Tibial artery (tissue), 4 donors: ENCODE measurements around the gene LY6G6F.
"Not testable (repeated sequence)": the region's sequence is repeated elsewhere in the genome, so short reads cannot be mapped to it uniquely, and the experiment has no call there.

Source experiments
- DNase-seq, 2 donors: peaks; one replicate each; pipeline ENCODE4 v3.0.0-alpha.2; 2019
- H3K27ac ChIP-seq, 2 donors: fragments of 200-600 bp; sonication (generic) in 1 of 2; 1 replicate in 1 of 2; 2 replicates in 1 of 2; pipeline ENCODE4 v1.5.1; 2018 to 2019; ENCODE audit warnings: mild to moderate bottlenecking in 1 of 2
- H3K27me3 ChIP-seq, 2 donors: fragments of 200-600 bp; sonication (generic) in 1 of 2; one replicate each; pipeline versions ENCODE4 v1.5.1 to v1.6.0; 2016 to 2019
- H3K36me3 ChIP-seq, 3 donors: fragments of 200-600 bp; sonication (generic) in 2 of 3; one replicate each; pipeline ENCODE4 v1.5.1; 2016 to 2019; ENCODE audit warnings: mild to moderate bottlenecking in 2 of 3
- H3K4me1 ChIP-seq, 4 donors: fragments of 200-600 bp; sonication (generic) in 2 of 4; 1 replicate in 3 of 4; 2 replicates in 1 of 4; pipeline ENCODE4 v1.5.1; 2016 to 2019
- H3K4me3 ChIP-seq, 2 donors: fragments of 200-600 bp; sonication (generic) in 1 of 2; 1 replicate in 1 of 2; 2 replicates in 1 of 2; pipeline ENCODE4 v1.5.1; 2018 to 2019; ENCODE audit warnings: mild to moderate bottlenecking in 2 of 2
- H3K9me3 ChIP-seq, 3 donors: fragments of 200-600 bp; sonication (generic) in 1 of 3; one replicate each; pipeline ENCODE4 v1.5.1; 2016 to 2019
- intact Hi-C: fragments of 100-400 bp; cut with DNase I; formaldehyde crosslinking; loops from one replicate; pipeline ENCODE4 v1.15.0; 2023; ENCODE audit warnings: low total_unique reads
- TF ChIP-seq, protein P1 (sequence below), 2 experiments: fragments of 200-600 bp in 1 of 2; fragments of 450-650 bp in 1 of 2; IDR thresholded peaks; one replicate each; pipeline ENCODE4 v1.5.1; 2017 to 2019; ENCODE audit warnings: antibody characterized with exemption in 2 of 2, mild to moderate bottlenecking in 1 of 2, moderate library complexity in 1 of 2

The LY6G6F gene

DNA sequence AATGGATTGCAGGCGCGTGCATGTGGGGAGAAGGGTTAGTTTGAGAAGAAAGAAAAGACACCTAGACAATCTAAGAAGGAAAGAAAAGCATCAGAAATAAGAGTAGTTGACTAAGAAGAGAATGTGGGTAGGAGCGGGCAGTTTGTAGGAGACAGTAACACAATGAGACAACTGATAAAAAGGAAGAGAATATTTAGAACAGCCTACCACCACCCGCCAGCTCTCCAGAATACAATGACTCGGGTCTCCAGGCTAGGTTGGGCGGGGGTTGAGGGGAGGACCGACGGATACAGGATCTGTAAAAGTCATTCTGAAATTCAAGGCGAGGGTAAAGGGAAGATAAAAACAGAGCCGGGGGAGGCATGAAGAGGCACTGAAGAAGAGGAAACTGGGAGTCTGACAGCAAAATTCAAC lies 4.3 kb upstream of the LY6G6F start:
- peaks cover 0 to 27% (median 4%) of the 10 kb centered on the region in 3 donors for H3K36me3 ChIP-seq
- intact Hi-C loops, result loop anchor here (5.0 kb wide), 1 partner anchor 35 kb away; the partner anchor contains the start of gene CLIC1
- peak overlapping the region; percentile 94 to 99 for H3K27ac ChIP-seq
- no peak for DNase-seq
- peaks cover 6 to 27% (median 23%) of the 10 kb centered on the region in 4 donors for H3K4me1 ChIP-seq
- H3K9me3 ChIP-seq, result no peaks in the 10 kb centered on the region
- TF ChIP-seq, protein P1, sequence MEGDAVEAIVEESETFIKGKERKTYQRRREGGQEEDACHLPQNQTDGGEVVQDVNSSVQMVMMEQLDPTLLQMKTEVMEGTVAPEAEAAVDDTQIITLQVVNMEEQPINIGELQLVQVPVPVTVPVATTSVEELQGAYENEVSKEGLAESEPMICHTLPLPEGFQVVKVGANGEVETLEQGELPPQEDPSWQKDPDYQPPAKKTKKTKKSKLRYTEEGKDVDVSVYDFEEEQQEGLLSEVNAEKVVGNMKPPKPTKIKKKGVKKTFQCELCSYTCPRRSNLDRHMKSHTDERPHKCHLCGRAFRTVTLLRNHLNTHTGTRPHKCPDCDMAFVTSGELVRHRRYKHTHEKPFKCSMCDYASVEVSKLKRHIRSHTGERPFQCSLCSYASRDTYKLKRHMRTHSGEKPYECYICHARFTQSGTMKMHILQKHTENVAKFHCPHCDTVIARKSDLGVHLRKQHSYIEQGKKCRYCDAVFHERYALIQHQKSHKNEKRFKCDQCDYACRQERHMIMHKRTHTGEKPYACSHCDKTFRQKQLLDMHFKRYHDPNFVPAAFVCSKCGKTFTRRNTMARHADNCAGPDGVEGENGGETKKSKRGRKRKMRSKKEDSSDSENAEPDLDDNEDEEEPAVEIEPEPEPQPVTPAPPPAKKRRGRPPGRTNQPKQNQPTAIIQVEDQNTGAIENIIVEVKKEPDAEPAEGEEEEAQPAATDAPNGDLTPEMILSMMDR (IDR thresholded peaks at IDR 0.05), result no peak
- no peaks in the 10 kb centered on the region for H3K27me3 ChIP-seq
- peak overlapping the region; percentile 79 to 95 for H3K4me3 ChIP-seq

DNA sequence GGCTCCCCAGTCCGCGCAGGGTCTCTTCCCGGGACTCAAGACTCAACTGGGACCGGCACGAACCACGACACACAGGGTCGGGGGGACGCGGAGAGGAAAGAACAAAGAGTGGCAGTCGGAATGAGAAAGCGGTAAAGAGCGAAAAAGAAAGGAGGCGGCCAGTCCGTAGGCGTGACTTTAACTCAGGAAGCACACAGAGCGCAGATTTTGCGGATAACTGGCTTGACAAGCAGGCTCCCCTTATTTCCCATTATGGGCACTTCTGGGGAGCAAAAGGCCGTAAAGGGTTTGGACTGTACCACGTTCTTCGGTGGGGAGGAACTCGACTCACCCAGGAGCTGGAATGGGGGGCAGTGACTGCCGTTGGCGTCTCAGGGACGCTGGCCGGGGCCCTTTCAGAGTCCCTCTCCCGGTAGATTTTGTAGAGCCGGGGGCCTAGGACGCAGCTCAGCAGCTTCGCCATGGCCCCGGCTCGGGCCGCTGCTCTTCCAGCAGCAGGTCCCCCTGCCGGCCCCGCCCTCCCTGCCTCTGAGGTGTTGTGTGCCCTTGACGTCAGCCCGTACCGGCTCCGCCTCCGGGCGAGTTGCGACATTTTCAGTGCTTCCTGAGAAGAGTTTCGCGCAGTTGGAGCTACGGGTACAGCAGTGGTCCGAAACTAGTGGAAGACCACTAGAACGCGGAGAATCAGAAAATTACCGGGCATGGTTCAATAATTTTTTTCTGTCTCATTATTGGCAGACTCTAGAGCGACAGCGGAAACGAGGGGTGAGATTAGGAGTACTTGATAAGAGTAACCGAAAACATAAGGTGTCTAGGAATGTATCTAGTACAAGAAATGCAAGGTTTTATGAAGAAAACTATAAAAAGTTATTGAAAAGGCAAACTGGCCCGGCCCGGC lies 3.6 kb upstream of the LY6G6F start, which contains the start of gene ABHD16A:
ABHD16A (minus strand) TSS at position 506 of the 898 bp plus-strand sequence; CDS start at position 463, 43 bp downstream.
- no peaks in the 10 kb centered on the region for H3K9me3 ChIP-seq
- intact Hi-C loops, result loop anchor here (5.0 kb wide), 1 partner anchor 34 kb away; the partner anchor contains the start of gene CLIC1
- DNase-seq, result peak; percentile 99 to 100
- peaks cover 0 to 20% (median 4%) of the 10 kb centered on the region in 3 donors for H3K36me3 ChIP-seq
- H3K27me3 ChIP-seq, result no peaks in the 10 kb centered on the region
- TF ChIP-seq, protein P1 (IDR thresholded peaks at IDR 0.05), result peak in 1 of 2 experiments; percentile 15
- peak within 1 kb of the TSS; percentile 94 to 99 for H3K27ac ChIP-seq
- peaks cover 6 to 27% (median 23%) of the 10 kb centered on the region in 4 donors for H3K4me1 ChIP-seq
- peak within 1 kb of the TSS; percentile 79 to 95 for H3K4me3 ChIP-seq

DNA sequence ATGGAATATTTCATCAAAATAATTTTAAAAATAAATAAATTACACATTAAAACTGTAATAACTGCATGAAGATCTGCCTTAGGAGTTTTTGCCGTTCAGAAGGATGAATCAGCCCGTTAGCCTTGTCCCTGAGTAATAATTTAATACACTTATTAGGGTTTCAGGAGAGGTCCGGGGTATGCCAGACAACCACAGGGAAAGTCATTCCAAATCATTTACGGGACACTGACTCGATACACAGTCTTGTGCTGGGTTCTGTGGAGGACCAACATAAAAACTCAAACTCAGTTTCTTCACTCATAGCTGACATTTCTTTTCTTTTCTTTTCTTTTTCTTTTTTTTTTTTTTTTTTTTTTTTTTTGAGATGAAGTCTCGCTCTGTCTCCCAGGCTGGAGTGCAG lies 735 bp upstream of the LY6G6F start:
- Histone ChIP-seq H3K4me1 (peaks cover 6 to 22% (median 19%) of the 10 kb centered on the region in 4 donors), H3K27me3 (peaks cover 0 to 13% of the 10 kb centered on the region in 2 donors), H3K9me3 (no peaks in the 10 kb centered on the region), H3K4me3 (no peak overlapping the region), H3K36me3 (no peaks in the 10 kb centered on the region), H3K27ac (no peak overlapping the region)
- TF ChIP-seq, protein P1 (IDR thresholded peaks at IDR 0.05), result no peak
- no peak for DNase-seq
- intact Hi-C loops, result no loop called here

DNA sequence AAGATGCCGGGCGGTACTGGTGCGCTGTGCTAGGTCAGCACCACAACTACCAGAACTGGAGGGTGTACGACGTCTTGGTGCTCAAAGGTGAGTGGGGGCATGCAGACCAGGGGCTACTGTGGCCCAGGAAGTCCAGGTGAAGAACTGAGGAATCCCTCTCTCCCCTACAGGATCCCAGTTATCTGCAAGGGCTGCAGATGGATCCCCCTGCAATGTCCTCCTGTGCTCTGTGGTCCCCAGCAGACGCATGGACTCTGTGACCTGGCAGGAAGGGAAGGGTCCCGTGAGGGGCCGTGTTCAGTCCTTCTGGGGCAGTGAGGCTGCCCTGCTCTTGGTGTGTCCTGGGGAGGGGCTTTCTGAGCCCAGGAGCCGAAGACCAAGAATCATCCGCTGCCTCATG lies 1.0 kb downstream of the LY6G6F start:
- no peak for DNase-seq
- peaks cover 5 to 8% (median 6%) of the 10 kb centered on the region in 4 donors for H3K4me1 ChIP-seq
- H3K9me3 ChIP-seq, result no peaks in the 10 kb centered on the region
- H3K27me3 ChIP-seq, result peaks cover 0 to 28% of the 10 kb centered on the region in 2 donors
- no peak overlapping the region for H3K4me3 ChIP-seq
- intact Hi-C loops, result no loop called here
- TF ChIP-seq, protein P1 (IDR thresholded peaks at IDR 0.05), result no peak
- no peaks in the 10 kb centered on the region for H3K36me3 ChIP-seq
- H3K27ac ChIP-seq, result no peak overlapping the region

DNA sequence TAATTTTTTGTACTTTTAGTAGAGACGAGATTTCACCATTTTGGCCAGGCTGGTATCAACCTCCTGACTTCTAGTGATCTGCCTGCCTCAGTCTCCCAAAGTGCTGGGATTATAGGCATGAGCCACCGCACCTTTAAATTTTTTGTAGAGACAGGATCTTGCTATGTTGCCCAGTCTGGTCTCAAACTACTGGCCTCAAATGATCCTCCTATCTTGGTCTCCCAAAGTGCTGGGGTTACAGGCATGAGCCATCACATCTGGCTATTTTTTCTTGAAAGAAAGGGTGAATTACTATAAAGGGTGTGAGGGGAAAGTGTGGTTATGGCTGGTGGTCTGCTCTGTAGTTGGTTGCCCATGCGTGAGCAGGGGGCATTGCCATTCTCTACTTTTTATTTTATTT lies 1.6 kb downstream of the LY6G6F start:
- H3K4me3 ChIP-seq, result no peak overlapping the region
- H3K36me3 ChIP-seq, result no peaks in the 10 kb centered on the region
- H3K4me1 ChIP-seq, result peaks cover 5 to 8% (median 6%) of the 10 kb centered on the region in 4 donors
- H3K27me3 ChIP-seq, result peaks cover 0 to 29% of the 10 kb centered on the region in 2 donors
- no peak for DNase-seq
- TF ChIP-seq, protein P1 (IDR thresholded peaks at IDR 0.05), result no peak
- intact Hi-C loops, result no loop called here
- H3K27ac ChIP-seq, result no peak overlapping the region
- no peaks in the 10 kb centered on the region for H3K9me3 ChIP-seq

DNA sequence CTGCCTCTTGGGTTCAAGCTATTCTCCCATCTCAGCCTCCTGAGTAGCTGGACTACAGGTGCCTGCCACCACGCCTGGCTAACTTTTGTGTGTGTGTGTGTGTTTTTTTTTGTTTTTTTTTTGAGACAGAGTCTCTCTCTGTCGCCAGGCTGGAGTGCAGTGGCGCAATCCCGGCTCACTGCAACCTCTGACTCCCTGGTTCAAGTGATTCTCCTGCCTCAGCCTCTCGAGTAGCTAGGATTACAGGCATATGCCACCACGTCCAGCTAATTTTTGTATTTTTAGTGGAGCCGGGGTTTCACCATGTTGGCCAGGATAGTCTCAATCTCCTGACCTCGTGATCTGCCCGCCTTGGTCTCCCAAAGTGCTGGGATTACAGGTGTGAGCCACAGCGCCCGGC lies 2.5 kb downstream of the LY6G6F start:
- H3K4me1 ChIP-seq, DNase-seq, H3K9me3 ChIP-seq, H3K27ac ChIP-seq, intact Hi-C loops, H3K36me3 ChIP-seq, H3K4me3 ChIP-seq: not testable (repeated sequence)
- H3K27me3 ChIP-seq, result peaks cover 0 to 29% of the 10 kb centered on the region in 2 donors
